HepG2 (cell line): Measurements from ENCODE around the gene UBE2S. TPM values are rescaled to one million over a fixed set of nuclear protein-coding genes. Genes with fewer than 3 reads are reported as not detected.

Experiments used
- ARNT ChIP-seq: fragments of 450-650 bp; IDR thresholded peaks from 2 replicates; pipeline ENCODE4 v1.6.1; 2017
- BORCS8-MEF2B ChIP-seq: sonication (generic); formaldehyde crosslinking; IDR thresholded peaks from 2 replicates; pipeline ENCODE4 v1.8.0; 2022; ENCODE audit warnings: mild to moderate bottlenecking, missing genetic modification reagents
- GATAD2A ChIP-seq: IDR thresholded peaks from 2 replicates; pipeline ENCODE4 v1.6.1; 2016
- HDAC2 ChIP-seq: sonication (generic); formaldehyde crosslinking; IDR thresholded peaks from 2 replicates; pipeline ENCODE4 v1.4.0; 2020; ENCODE audit warnings: missing genetic modification reagents
- IKZF1 ChIP-seq: fragments of 450-650 bp; IDR thresholded peaks from 2 replicates; pipeline ENCODE4 v1.7.1; 2016
- KAT7 ChIP-seq: IDR thresholded peaks from 2 replicates; pipeline ENCODE4 v1.6.1; 2018; ENCODE audit warnings: borderline replicate concordance, missing compliant biosample characterization
- MAFG ChIP-seq: sonication (generic); formaldehyde crosslinking; IDR thresholded peaks from 2 replicates; pipeline ENCODE4 v1.5.1; 2020; ENCODE audit warnings: mild to moderate bottlenecking, missing genetic modification reagents
- POGK ChIP-seq: sonication (generic); formaldehyde crosslinking; conservative IDR thresholded peaks from 2 replicates; pipeline ENCODE4 v1.8.0; 2022; ENCODE audit warnings: mild to moderate bottlenecking, moderate library complexity, missing genetic modification reagents
- POGZ ChIP-seq: sonication (generic); formaldehyde crosslinking; IDR thresholded peaks from 2 replicates; pipeline ENCODE4 v1.4.0; 2020; ENCODE audit warnings: mild to moderate bottlenecking, missing genetic modification reagents
- SATB2 ChIP-seq: sonication (generic); formaldehyde crosslinking; IDR thresholded peaks from 2 replicates; pipeline ENCODE4 v1.5.0; 2020; ENCODE audit warnings: missing genetic modification reagents
- TCF7L2 ChIP-seq: IDR thresholded peaks from 2 replicates; pipeline ENCODE4 v1.6.1; 2011; ENCODE audit warnings: mild to moderate bottlenecking, low read depth, low read length, moderate library complexity
- ZBTB42 ChIP-seq: sonication (generic); formaldehyde crosslinking; IDR thresholded peaks from 2 replicates; pipeline ENCODE4 v1.5.0; 2020; ENCODE audit warnings: mild to moderate bottlenecking, missing genetic modification reagents
- ZNF564 ChIP-seq: sonication (generic); formaldehyde crosslinking; IDR thresholded peaks from 2 replicates; pipeline ENCODE4 v1.8.1; 2023; ENCODE audit warnings: mild to moderate bottlenecking, missing genetic modification reagents
- ZNF768 ChIP-seq: sonication (generic); formaldehyde crosslinking; IDR thresholded peaks from 2 replicates; pipeline ENCODE4 v1.4.0; 2020; ENCODE audit warnings: missing genetic modification reagents
- ZNF883 ChIP-seq: sonication (generic); formaldehyde crosslinking; IDR thresholded peaks from 2 replicates; pipeline ENCODE4 v1.5.1; 2020; ENCODE audit warnings: mild to moderate bottlenecking, missing genetic modification reagents; ENCODE audit errors: not compliant biosample characterization
- polyA plus RNA-seq, 8 experiments: library from polyadenylated mRNA; depleted of rRNA in 3 of 8; stranded (reverse) in 7 of 8; unstranded in 1 of 8; fragments of >200 nt; fragmentation: Illumina TruSeq in 4 of 8; extraction: Trizol in 4 of 8; gene quantifications; 2 replicates each; pipeline versions ENCODE4 v1.2.1 to v1.2.3, GENCODE V29; 2011 to 2016; ENCODE audit warnings: low read depth in 4 of 8, missing spikeins in 1 of 8, mixed read lengths in 1 of 8; ENCODE audit not compliant: insufficient read depth in 1 of 8
- total RNA-seq, 5 experiments: library from RNA; depleted of rRNA; stranded (reverse); fragments of >200 nt; fragmentation: Illumina TruSeq; extraction: Trizol; gene quantifications; 2 replicates each; pipeline ENCODE4 v1.2.3, GENCODE V29; 2016; ENCODE audit warnings: low read depth in 1 of 5
- TF ChIP-seq, protein P1 (sequence below): IDR thresholded peaks from 2 replicates; pipeline ENCODE4 v1.6.1; 2016; ENCODE audit warnings: mild to moderate bottlenecking
- TF ChIP-seq, protein P2 (sequence below): sonication (generic); formaldehyde crosslinking; IDR thresholded peaks from one replicate; pipeline ENCODE4 v1.5.1; 2020; ENCODE audit warnings: mild to moderate bottlenecking, missing genetic modification reagents; ENCODE audit errors: not compliant biosample characterization

Gene UBE2S
- total and polyA plus RNA-seq, 2 of the 13 experiments (the other 11 are each of a cell fraction or from before 2014, with no cell fraction given), result 32.2 to 39.3 TPM

DNA sequence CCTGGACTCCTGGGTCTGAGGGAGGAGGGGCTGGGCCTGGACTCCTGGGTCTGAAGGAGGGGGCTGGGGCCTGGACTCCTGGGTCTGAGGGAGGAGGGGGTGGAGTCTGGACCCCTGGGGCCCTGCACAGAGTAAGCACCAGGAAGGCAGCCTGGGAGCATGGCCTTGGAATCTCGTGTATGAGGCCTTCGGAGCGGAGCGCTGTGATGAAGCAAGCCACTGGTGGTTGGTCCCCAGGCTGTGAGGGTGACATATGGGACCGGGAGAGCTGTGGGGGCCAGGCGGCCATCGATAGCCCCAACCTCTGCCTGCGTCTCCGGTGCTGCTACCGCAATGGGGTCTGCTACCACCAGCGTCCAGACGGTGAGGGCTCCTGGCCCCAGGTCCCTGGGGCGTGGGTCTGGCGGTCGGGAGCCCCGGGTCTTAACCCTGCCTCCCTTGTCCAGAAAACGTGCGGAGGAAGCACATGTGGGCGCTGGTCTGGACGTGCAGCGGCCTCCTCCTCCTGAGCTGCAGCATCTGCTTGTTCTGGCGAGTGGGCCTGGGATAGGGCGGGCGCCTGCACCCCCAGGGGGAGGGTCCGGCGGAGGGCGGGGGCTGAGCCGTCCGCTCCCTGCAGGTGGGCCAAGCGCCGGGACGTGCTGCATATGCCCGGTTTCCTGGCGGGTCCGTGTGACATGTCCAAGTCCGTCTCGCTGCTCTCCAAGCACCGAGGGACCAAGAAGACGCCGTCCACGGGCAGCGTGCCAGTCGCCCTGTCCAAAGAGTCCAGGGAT is 30.0 kb downstream of the UBE2S start (continued):
- TF ChIP-seq, protein P1, sequence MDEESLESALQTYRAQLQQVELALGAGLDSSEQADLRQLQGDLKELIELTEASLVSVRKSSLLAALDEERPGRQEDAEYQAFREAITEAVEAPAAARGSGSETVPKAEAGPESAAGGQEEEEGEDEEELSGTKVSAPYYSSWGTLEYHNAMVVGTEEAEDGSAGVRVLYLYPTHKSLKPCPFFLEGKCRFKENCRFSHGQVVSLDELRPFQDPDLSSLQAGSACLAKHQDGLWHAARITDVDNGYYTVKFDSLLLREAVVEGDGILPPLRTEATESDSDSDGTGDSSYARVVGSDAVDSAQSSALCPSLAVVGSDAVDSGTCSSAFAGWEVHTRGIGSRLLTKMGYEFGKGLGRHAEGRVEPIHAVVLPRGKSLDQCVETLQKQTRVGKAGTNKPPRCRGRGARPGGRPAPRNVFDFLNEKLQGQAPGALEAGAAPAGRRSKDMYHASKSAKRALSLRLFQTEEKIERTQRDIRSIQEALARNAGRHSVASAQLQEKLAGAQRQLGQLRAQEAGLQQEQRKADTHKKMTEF (CRISPR knock-in tag), result no peak
- no peak for TF ChIP-seq ZNF883 (CRISPR knock-in tag)
- peak; percentile 20; the same call in 1 of the 2 replicates for TF ChIP-seq BORCS8-MEF2B
- no peak for TF ChIP-seq MAFG (CRISPR knock-in tag)
- TF ChIP-seq, protein P2, sequence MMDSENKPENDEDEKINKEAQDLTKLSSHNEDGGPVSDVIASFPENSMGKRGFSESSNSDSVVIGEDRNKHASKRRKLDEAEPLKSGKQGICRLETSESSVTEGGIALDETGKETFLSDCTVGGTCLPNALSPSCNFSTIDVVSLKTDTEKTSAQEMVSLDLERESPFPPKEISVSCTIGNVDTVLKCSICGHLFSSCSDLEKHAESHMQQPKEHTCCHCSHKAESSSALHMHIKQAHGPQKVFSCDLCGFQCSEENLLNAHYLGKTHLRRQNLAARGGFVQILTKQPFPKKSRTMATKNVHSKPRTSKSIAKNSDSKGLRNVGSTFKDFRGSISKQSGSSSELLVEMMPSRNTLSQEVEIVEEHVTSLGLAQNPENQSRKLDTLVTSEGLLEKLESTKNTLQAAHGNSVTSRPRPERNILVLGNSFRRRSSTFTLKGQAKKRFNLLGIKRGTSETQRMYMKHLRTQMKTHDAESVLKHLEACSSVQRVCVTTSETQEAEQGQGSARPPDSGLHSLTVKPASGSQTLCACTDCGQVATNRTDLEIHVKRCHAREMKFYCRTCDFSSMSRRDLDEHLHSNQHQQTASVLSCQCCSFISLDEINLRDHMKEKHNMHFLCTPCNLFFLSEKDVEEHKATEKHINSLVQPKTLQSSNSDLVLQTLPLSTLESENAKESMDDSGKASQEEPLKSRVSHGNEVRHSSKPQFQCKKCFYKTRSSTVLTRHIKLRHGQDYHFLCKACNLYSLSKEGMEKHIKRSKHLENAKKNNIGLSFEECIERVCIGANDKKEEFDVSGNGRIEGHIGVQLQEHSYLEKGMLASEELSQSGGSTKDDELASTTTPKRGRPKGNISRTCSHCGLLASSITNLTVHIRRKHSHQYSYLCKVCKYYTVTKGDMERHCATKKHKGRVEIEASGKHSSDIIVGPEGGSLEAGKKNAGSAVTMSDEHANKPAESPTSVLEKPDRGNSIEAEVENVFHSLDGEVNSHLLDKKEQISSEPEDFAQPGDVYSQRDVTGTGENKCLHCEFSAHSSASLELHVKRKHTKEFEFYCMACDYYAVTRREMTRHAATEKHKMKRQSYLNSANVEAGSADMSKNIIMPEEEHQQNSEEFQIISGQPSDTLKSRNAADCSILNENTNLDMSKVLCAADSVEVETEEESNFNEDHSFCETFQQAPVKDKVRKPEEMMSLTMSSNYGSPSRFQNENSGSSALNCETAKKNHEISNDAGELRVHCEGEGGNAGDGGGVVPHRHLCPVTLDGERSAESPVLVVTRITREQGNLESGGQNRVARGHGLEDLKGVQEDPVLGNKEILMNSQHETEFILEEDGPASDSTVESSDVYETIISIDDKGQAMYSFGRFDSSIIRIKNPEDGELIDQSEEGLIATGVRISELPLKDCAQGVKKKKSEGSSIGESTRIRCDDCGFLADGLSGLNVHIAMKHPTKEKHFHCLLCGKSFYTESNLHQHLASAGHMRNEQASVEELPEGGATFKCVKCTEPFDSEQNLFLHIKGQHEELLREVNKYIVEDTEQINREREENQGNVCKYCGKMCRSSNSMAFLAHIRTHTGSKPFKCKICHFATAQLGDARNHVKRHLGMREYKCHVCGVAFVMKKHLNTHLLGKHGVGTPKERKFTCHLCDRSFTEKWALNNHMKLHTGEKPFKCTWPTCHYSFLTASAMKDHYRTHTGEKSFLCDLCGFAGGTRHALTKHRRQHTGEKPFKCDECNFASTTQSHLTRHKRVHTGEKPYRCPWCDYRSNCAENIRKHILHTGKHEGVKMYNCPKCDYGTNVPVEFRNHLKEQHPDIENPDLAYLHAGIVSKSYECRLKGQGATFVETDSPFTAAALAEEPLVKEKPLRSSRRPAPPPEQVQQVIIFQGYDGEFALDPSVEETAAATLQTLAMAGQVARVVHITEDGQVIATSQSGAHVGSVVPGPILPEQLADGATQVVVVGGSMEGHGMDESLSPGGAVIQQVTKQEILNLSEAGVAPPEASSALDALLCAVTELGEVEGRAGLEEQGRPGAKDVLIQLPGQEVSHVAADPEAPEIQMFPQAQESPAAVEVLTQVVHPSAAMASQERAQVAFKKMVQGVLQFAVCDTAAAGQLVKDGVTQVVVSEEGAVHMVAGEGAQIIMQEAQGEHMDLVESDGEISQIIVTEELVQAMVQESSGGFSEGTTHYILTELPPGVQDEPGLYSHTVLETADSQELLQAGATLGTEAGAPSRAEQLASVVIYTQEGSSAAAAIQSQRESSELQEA (CRISPR knock-in tag), result no peak
- TF ChIP-seq IKZF1, result no peak
- 0 out of 2 replicates have a peak, but pooled peaks have one; percentile 22 for TF ChIP-seq HDAC2 (CRISPR knock-in tag)
- no peak for TF ChIP-seq ZNF564
- TF ChIP-seq ZBTB42, result no peak
- TF ChIP-seq POGK (CRISPR knock-in tag), result peak; percentile 86; the same call in 1 of the 2 replicates
- TF ChIP-seq GATAD2A (CRISPR knock-in tag), result no peak
- TF ChIP-seq TCF7L2, result no peak
- TF ChIP-seq SATB2, result no peak
- TF ChIP-seq KAT7, result no peak
- TF ChIP-seq ARNT, result no peak
- TF ChIP-seq POGZ (CRISPR knock-in tag), result no peak
- 0 out of 2 replicates have a peak, but pooled peaks have one; percentile 7 for TF ChIP-seq ZNF768 (CRISPR knock-in tag)
